Urothelium cell line (cell line): ENCODE data around the gene TTC7B.
A peak's percentile ranks its signal among the peaks of the same experiment; 100 is the strongest.
"Not testable (repeated sequence)": the region's sequence is repeated elsewhere in the genome, so short reads cannot be mapped to it uniquely, and the experiment has no call there.

Experiments used
- DNase-seq: peaks from one replicate; pipeline ENCODE4 v3.0.0; 2011; ENCODE audit warnings: low spot score, mixed read lengths
- FAIRE-seq: peaks from 2 replicates; lab custom pipeline; 2011; peaks lifted over from hg19 to GRCh38; lab: Jason Lieb, UNC

TTC7B gene

GRCh38 chr14:90538716-90539495, 277.3 kb downstream of the TTC7B start:
- FAIRE-seq (no peak), DNase-seq (no peak)

- FAIRE-seq (no peak), DNase-seq (no peak)
Observed at GRCh38 chr14:90538095-90538494, 278.1 kb downstream of the TTC7B start.

GRCh38 chr14:90536511-90537191, 279.6 kb downstream of the TTC7B start:
- DNase-seq (no peak), FAIRE-seq (no peak)

- FAIRE-seq, result no peak
- DNase-seq, result no peak
Observed at GRCh38 chr14:90536092-90536491, 280.1 kb downstream of the TTC7B start.

GRCh38 chr14:90535556-90536090, 280.6 kb downstream of the TTC7B start:
- DNase-seq (no peak), FAIRE-seq (no peak)

GRCh38 chr14:90534838-90535555, 281.2 kb downstream of the TTC7B start:
- DNase-seq, result no peak

GRCh38 chr14:90534091-90534837, 282.0 kb downstream of the TTC7B start:
- DNase-seq (peak; percentile 58), FAIRE-seq (no peak)

More at GRCh38 chr14:90534838-90535555, 281.2 kb downstream of the TTC7B start:
- FAIRE-seq, result no peak

- DNase-seq, result no peak
- FAIRE-seq, result no peak
Observed at GRCh38 chr14:90533591-90534021, 282.6 kb downstream of the TTC7B start.

GRCh38 chr14:90532826-90533525, 283.3 kb downstream of the TTC7B start:
- no peak for DNase-seq
- no peak for FAIRE-seq

- FAIRE-seq (no peak), DNase-seq (no peak)
Observed at GRCh38 chr14:90531497-90531896, 284.7 kb downstream of the TTC7B start.

- no peak for FAIRE-seq
- no peak for DNase-seq
Observed at GRCh38 chr14:90530523-90530922, 285.7 kb downstream of the TTC7B start.

- FAIRE-seq (no peak), DNase-seq (no peak)
Observed at GRCh38 chr14:90527978-90528377, 288.3 kb downstream of the TTC7B start.

GRCh38 chr14:90526536-90526935, 289.7 kb downstream of the TTC7B start:
- DNase-seq, FAIRE-seq: not testable (repeated sequence)

- peak; percentile 96 for FAIRE-seq
- not testable (repeated sequence) for DNase-seq
Observed at GRCh38 chr14:90525353-90526028, 290.7 kb downstream of the TTC7B start.

- no peak for FAIRE-seq
- DNase-seq, result no peak
Observed at GRCh38 chr14:90523961-90524875, 292.0 kb downstream of the TTC7B start.

- DNase-seq (peak; percentile 54), FAIRE-seq (no peak)
Observed at GRCh38 chr14:90523544-90523943, 292.7 kb downstream of the TTC7B start.

GRCh38 chr14:90522571-90523191, 293.5 kb downstream of the TTC7B start:
- FAIRE-seq (peak; percentile 27), DNase-seq (peak; percentile 81)
